H9 (cell line): ENCODE results near the gene CNOT4. TPM values are rescaled to one million over a fixed set of nuclear protein-coding genes. Genes with fewer than 3 reads are reported as not detected.
"Not testable (repeated sequence)": the region's sequence is repeated elsewhere in the genome, so short reads cannot be mapped to it uniquely, and the experiment has no call there.

Experiments used
- DNase-seq: peaks from one replicate; pipeline ENCODE4 v3.0.0-alpha.2; 2017
- H2AFZ ChIP-seq: one replicate; pipeline ENCODE4 v1.6.1; 2013; ENCODE audit warnings: mild to moderate bottlenecking, low read length, control low read depth, moderate library complexity
- H2AK5ac ChIP-seq: 2 replicates; pipeline ENCODE4 v1.6.1; 2013; ENCODE audit warnings: low read length, control low read depth, mixed read lengths; ENCODE audit not compliant: insufficient read length
- H2BK120ac ChIP-seq: one replicate; pipeline ENCODE4 v1.6.1; 2013; ENCODE audit warnings: low read depth, mild to moderate bottlenecking, low read length, control low read depth, inconsistent platforms; ENCODE audit not compliant: poor library complexity, severe bottlenecking
- H2BK12ac ChIP-seq: 2 replicates; pipeline ENCODE4 v1.6.1; 2013; ENCODE audit warnings: low read length, control low read depth, mixed read lengths, low read depth; ENCODE audit not compliant: insufficient read length
- H2BK15ac ChIP-seq: 2 replicates; pipeline ENCODE4 v1.6.1; 2013; ENCODE audit warnings: low read depth, low read length, control low read depth
- H2BK20ac ChIP-seq: one replicate; pipeline ENCODE4 v1.6.1; 2013; ENCODE audit warnings: low read depth, mild to moderate bottlenecking, low read length, control low read depth, inconsistent platforms; ENCODE audit not compliant: poor library complexity, severe bottlenecking
- H2BK5ac ChIP-seq: 2 replicates; pipeline ENCODE4 v1.6.1; 2013; ENCODE audit warnings: low read length, control low read depth, mixed read lengths; ENCODE audit not compliant: insufficient read length
- H3K14ac ChIP-seq: 2 replicates; pipeline ENCODE4 v1.6.1; 2013; ENCODE audit warnings: low read length, control low read depth; ENCODE audit not compliant: insufficient read depth
- H3K18ac ChIP-seq: 2 replicates; pipeline ENCODE4 v1.6.1; 2013; ENCODE audit warnings: low read depth, mild to moderate bottlenecking, mixed read lengths, low read length, control low read depth; ENCODE audit not compliant: insufficient read length
- H3K23ac ChIP-seq: 2 replicates; pipeline ENCODE4 v1.6.1; 2013; ENCODE audit warnings: low read length, control low read depth, mixed read lengths, low read depth; ENCODE audit not compliant: insufficient read length
- H3K23me2 ChIP-seq: 2 replicates; pipeline ENCODE4 v1.6.1; 2013; ENCODE audit warnings: low read depth, mild to moderate bottlenecking, mixed read lengths, low read length, control low read depth; ENCODE audit not compliant: insufficient read length, poor library complexity, severe bottlenecking
- H3K27ac ChIP-seq: 2 replicates; pipeline ENCODE4 v1.5.1; 2013; ENCODE audit warnings: low read length, control low read depth, mixed read lengths, low read depth; ENCODE audit not compliant: insufficient read length
- H3K27me3 ChIP-seq: 2 replicates; pipeline ENCODE4 v1.6.1; 2013; ENCODE audit warnings: low read length, control low read depth, inconsistent platforms; ENCODE audit not compliant: insufficient read depth
- H3K4ac ChIP-seq: 2 replicates; pipeline ENCODE4 v1.6.1; 2013; ENCODE audit warnings: low read depth, mild to moderate bottlenecking, control low read depth, inconsistent platforms, low read length, moderate library complexity
- H3K4me1 ChIP-seq: 2 replicates; pipeline ENCODE4 v1.6.1; 2013; ENCODE audit warnings: low read length, control low read depth, inconsistent platforms; ENCODE audit not compliant: insufficient read depth
- H3K4me2 ChIP-seq: 2 replicates; pipeline ENCODE4 v1.6.1; 2013; ENCODE audit warnings: low read length, control low read depth, mixed read lengths; ENCODE audit not compliant: insufficient read length, insufficient read depth
- H3K56ac ChIP-seq: 2 replicates; pipeline ENCODE4 v1.6.1; 2013; ENCODE audit warnings: low read depth, mild to moderate bottlenecking, mixed read lengths, low read length, control low read depth; ENCODE audit not compliant: insufficient read length
- H3K79me1 ChIP-seq: 2 replicates; pipeline ENCODE4 v1.6.1; 2013; ENCODE audit warnings: low read depth, mild to moderate bottlenecking, moderate library complexity, low read length, control low read depth, inconsistent platforms; ENCODE audit not compliant: insufficient read depth, poor library complexity, severe bottlenecking
- H3K79me2 ChIP-seq: 2 replicates; pipeline ENCODE4 v1.6.1; 2013; ENCODE audit warnings: low read length, control low read depth, inconsistent platforms; ENCODE audit not compliant: insufficient read depth
- H3K9ac ChIP-seq: 2 replicates; pipeline ENCODE4 v1.6.1; 2013; ENCODE audit warnings: low read length, control low read depth, mixed read lengths; ENCODE audit not compliant: insufficient read length; ENCODE audit errors: extremely low read depth
- H3K9me3 ChIP-seq: one replicate; pipeline ENCODE4 v1.6.1; 2013; ENCODE audit warnings: low read depth, low read length, inconsistent platforms; ENCODE audit not compliant: control insufficient read depth
- H3T11ph ChIP-seq: one replicate; pipeline ENCODE4 v1.6.1; 2013; ENCODE audit warnings: mild to moderate bottlenecking, low read length, control low read depth, inconsistent platforms
- H4K20me1 ChIP-seq: one replicate; pipeline ENCODE4 v1.6.1; 2013; ENCODE audit not compliant: control insufficient read depth, insufficient read length, insufficient read depth
- H4K5ac ChIP-seq: 2 replicates; pipeline ENCODE4 v1.6.1; 2013; ENCODE audit warnings: low read depth, mild to moderate bottlenecking, mixed read lengths, low read length, control low read depth; ENCODE audit not compliant: insufficient read length
- H4K8ac ChIP-seq: replicated peaks from 2 replicates; pipeline ENCODE4 v1.6.1; 2013; ENCODE audit warnings: low read length, control low read depth, mixed read lengths, low read depth; ENCODE audit not compliant: insufficient read length
- H4K91ac ChIP-seq: 2 replicates; pipeline ENCODE4 v1.6.1; 2013; ENCODE audit warnings: low read depth, mild to moderate bottlenecking, moderate library complexity, mixed read lengths, low read length, control low read depth; ENCODE audit not compliant: insufficient read length
- H3K27ac Mint-ChIP-seq, 3 experiments: 2 replicates in 2 of 3; 3 replicates in 1 of 3; pipeline ENCODE4 v1.8.0; 2020 to 2021; ENCODE audit warnings: mixed read lengths in 3 of 3, mild to moderate bottlenecking in 1 of 3, moderate library complexity in 1 of 3
- H3K27me3 Mint-ChIP-seq: 2 replicates; pipeline ENCODE4 v1.8.0; 2021; ENCODE audit warnings: low read depth, mild to moderate bottlenecking, moderate library complexity, mixed read lengths
- H3K36me3 Mint-ChIP-seq, 3 experiments: 2 replicates in 2 of 3; 3 replicates in 1 of 3; pipeline ENCODE4 v1.8.0; 2020 to 2021; ENCODE audit warnings: low read depth in 3 of 3, mixed read lengths in 3 of 3; ENCODE audit not compliant: insufficient read depth in 1 of 3
- H3K4me1 Mint-ChIP-seq, 2 experiments: 2 replicates each; pipeline ENCODE4 v1.8.0; 2020; ENCODE audit warnings: mixed read lengths in 2 of 2
- H3K4me3 Mint-ChIP-seq, 2 experiments: 2 replicates in 1 of 2; 3 replicates in 1 of 2; pipeline ENCODE4 v1.8.0; 2020 to 2021; ENCODE audit warnings: mild to moderate bottlenecking in 2 of 2, mixed read lengths in 2 of 2, moderate library complexity in 1 of 2
- H3K9me3 Mint-ChIP-seq, 2 experiments: 2 replicates in 1 of 2; 3 replicates in 1 of 2; pipeline ENCODE4 v1.8.0; 2020; ENCODE audit warnings: mild to moderate bottlenecking in 2 of 2, mixed read lengths in 2 of 2, moderate library complexity in 1 of 2
- CTCF ChIP-seq: fragments of 200-600 bp; sonication (generic); conservative IDR thresholded peaks from 3 replicates; pipeline ENCODE4 v1.8.0; 2021; ENCODE audit warnings: antibody characterized with exemption, mild to moderate bottlenecking
- WGBS: extraction: QIAGEN DNeasy Blood & Tissue Kit; methylation state at CpG from one replicate; pipeline ENCODE4 v1.1.7; 2013; ENCODE audit warnings: missing lambda C conversion rate, low lambda C conversion rate, mixed read lengths; ENCODE audit not compliant: insufficient read length; ENCODE audit errors: extremely low coverage; 5-methylcytosine and 5-hydroxymethylcytosine counted together
- total RNA-seq: library from RNA; stranded (reverse); gene quantifications from 2 replicates; pipeline ENCODE4 v1.2.1, GENCODE V29; 2021

The CNOT4 gene
- total RNA-seq, 1 experiment from 2014 or later, result 27.4 TPM

GRCh38 chr7:135475521-135475920, 34.4 kb downstream of the CNOT4 start:
- no peak overlapping the region for H3K4me3 Mint-ChIP-seq
- Histone ChIP-seq H2BK120ac (no peak overlapping the region), H4K91ac (no peak overlapping the region), H3T11ph (no peak overlapping the region), H3K79me1 (no peaks in the 10 kb centered on the region), H3K56ac (no peak overlapping the region), H3K23me2 (no peaks in the 10 kb centered on the region), H2AK5ac (no peak overlapping the region), H2BK5ac (no peak overlapping the region), H4K5ac (no peak overlapping the region), H3K27ac (no peak overlapping the region), H4K20me1 (no peaks in the 10 kb centered on the region), H3K4me2 (no peak overlapping the region), H3K4ac (no peak overlapping the region), H3K9me3 (no peaks in the 10 kb centered on the region), H2BK15ac (no peak overlapping the region), H3K27me3 (no peaks in the 10 kb centered on the region), H3K18ac (no peak overlapping the region), H2BK20ac (no peak overlapping the region), H3K79me2 (no peaks in the 10 kb centered on the region; the same call in 1 of the 2 replicates), H3K23ac (no peak overlapping the region), H4K8ac (no peak overlapping the region), H3K14ac (no peak overlapping the region), H3K4me1 (no peaks in the 10 kb centered on the region), H2BK12ac (no peak overlapping the region), H2AFZ (no peak overlapping the region), H3K9ac (no peak overlapping the region)
- TF ChIP-seq CTCF, result no peak
- H3K4me1 Mint-ChIP-seq, result no peaks in the 10 kb centered on the region
- no peaks in the 10 kb centered on the region for H3K9me3 Mint-ChIP-seq
- no peak for DNase-seq
- H3K27me3 Mint-ChIP-seq, result no peaks in the 10 kb centered on the region
- WGBS, result no CpG with 5 or more reads among the region's 4 CpGs
- H3K27ac Mint-ChIP-seq, result peak overlapping the region in 1 of 3 experiments; percentile 88; a peak in 2 of 7 replicates
- no peaks in the 10 kb centered on the region for H3K36me3 Mint-ChIP-seq

- not testable (repeated sequence) for H3K4me2 ChIP-seq, H3K27me3 ChIP-seq, H4K5ac ChIP-seq, H3K9me3 Mint-ChIP-seq, H3K18ac ChIP-seq, H2BK15ac ChIP-seq, H2AFZ ChIP-seq, H2AK5ac ChIP-seq, H4K8ac ChIP-seq, H3K23me2 ChIP-seq, H3K4me1 Mint-ChIP-seq, H3K9ac ChIP-seq, H3T11ph ChIP-seq, H3K23ac ChIP-seq, H3K14ac ChIP-seq, H3K36me3 Mint-ChIP-seq, H4K91ac ChIP-seq, H2BK20ac ChIP-seq, H3K79me1 ChIP-seq, H3K4me1 ChIP-seq, H2BK120ac ChIP-seq, H3K27ac Mint-ChIP-seq, H3K56ac ChIP-seq, H3K27ac ChIP-seq, H3K4me3 Mint-ChIP-seq, H3K4ac ChIP-seq, H3K27me3 Mint-ChIP-seq, H4K20me1 ChIP-seq, H3K79me2 ChIP-seq, H3K9me3 ChIP-seq, DNase-seq, H2BK5ac ChIP-seq, H2BK12ac ChIP-seq
- WGBS, result no CpG with 5 or more reads among the region's 4 CpGs
Measured at GRCh38 chr7:135469705-135470104, 40.2 kb downstream of the CNOT4 start.
